GM23248 (cell line): ENCODE data around the gene NUP133.

ENCODE experiments used
- EZH2 ChIP-seq: fragments of 200-600 bp; sonication (generic); IDR thresholded peaks from 2 replicates; pipeline ENCODE4 v1.6.1; 2018; ENCODE audit warnings: antibody characterized with exemption, mild to moderate bottlenecking; ENCODE audit not compliant: insufficient read depth, poor library complexity, severe bottlenecking
- EZH2phosphoT487 ChIP-seq: fragments of 200-600 bp; sonication (generic); IDR thresholded peaks from 2 replicates; pipeline ENCODE4 v1.6.1; 2018; ENCODE audit warnings: antibody characterized with exemption, moderate library complexity, mild to moderate bottlenecking, low read depth; ENCODE audit not compliant: insufficient read depth

GRCh38 chr1:229432905-229433304 is 75.2 kb downstream of the NUP133 start:
- TF ChIP-seq EZH2 (no peak), EZH2phosphoT487 (0 out of 2 replicates have a peak, but pooled peaks have one; percentile 48)
